ENCODE results near the gene SNPH.
"Not testable (repeated sequence)": the region's sequence is repeated elsewhere in the genome, so short reads cannot be mapped to it uniquely, and the experiment has no call there.

SNPH gene, protein sequence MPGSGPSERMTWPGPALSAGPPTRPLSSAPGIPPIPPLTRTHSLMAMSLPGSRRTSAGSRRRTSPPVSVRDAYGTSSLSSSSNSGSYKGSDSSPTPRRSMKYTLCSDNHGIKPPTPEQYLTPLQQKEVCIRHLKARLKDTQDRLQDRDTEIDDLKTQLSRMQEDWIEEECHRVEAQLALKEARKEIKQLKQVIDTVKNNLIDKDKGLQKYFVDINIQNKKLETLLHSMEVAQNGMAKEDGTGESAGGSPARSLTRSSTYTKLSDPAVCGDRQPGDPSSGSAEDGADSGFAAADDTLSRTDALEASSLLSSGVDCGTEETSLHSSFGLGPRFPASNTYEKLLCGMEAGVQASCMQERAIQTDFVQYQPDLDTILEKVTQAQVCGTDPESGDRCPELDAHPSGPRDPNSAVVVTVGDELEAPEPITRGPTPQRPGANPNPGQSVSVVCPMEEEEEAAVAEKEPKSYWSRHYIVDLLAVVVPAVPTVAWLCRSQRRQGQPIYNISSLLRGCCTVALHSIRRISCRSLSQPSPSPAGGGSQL
- long read RNA-seq = 0 reads

- Histone ChIP-seq H3K4me3 (replicated peaks; ENCODE audit: insufficient read depth, low read length) (no peak within 1 kb of the TSS), H3K27me3 (ENCODE audit: insufficient read depth, poor library complexity, severe bottlenecking) (peaks cover 23% of the 10 kb centered on the region), H3K27ac (replicated peaks) (no peak within 1 kb of the TSS)
- TF ChIP-seq SPI1 (IDR thresholded peaks at IDR 0.05; ENCODE audit: borderline replicate concordance, low read depth) (no peak), GABPA (IDR thresholded peaks at IDR 0.05; ENCODE audit: low read depth) (no peak), REST (IDR thresholded peaks at IDR 0.05; ENCODE audit: insufficient replicate concordance, low read depth) (no peak)
- no peak for DNase-seq (ENCODE audit: low read depth in 1 of 2, low spot score in 1 of 2)
Observed at GRCh38 chr20:1266167-1266973, at the start of gene SNPH. SNPH (plus strand) TSS chr20:1266294; CDS start chr20:1296240, 29,946 bp downstream.

DNA sequence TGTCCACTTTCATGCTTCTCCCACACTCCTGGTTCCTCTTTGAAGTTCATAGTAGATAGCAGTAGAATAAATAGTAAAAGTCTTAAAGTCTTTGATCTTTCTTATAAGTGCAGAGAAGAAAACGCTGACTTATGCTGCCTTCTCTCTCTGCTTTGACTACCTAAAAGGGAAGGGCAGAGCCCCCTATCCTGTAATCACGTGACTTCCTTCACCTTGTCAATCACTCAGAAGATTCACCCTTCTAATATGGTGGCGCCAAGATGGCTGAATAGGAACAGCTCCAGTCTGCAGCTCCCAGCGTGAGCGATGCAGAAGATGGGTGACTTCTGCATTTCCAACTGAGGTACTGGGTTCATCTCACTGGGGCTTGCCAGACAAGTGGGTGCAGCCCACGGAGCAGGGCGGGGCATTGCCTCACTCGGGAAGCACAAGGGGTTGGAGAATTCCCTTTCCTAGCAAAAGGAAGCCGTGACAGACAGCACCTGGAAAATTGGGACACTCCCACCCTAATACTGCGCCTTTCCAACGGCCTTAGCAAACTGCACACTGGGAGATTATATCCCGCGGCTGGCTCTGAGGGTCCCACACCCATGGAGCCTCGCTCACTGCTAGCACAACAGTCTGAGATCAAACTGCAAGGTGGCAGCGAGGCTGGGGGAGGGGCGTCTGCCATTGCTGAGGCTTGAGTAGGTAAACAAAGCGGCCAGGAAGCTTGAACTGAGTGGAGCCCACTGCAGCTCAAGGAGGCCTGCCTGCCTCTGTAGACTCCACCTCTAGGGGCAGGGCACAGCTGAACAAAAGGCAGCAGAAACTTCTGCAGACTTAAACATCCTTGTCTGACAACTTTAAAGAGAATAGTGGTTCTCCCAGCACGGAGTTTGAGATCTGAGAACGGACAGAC, 49.3 kb upstream of the SNPH start:
- not testable (repeated sequence) for H3K27me3 ChIP-seq (ENCODE audit: insufficient read depth, poor library complexity, severe bottlenecking); DNase-seq (ENCODE audit: low read depth in 1 of 2, low spot score in 1 of 2); H3K27ac ChIP-seq (replicated peaks); H3K4me3 ChIP-seq (replicated peaks; ENCODE audit: insufficient read depth, low read length)

GRCh38 chr20:1222750-1223149, 43.3 kb upstream of the SNPH start:
- peaks cover 21% of the 10 kb centered on the region for H3K27me3 ChIP-seq (ENCODE audit: insufficient read depth, poor library complexity, severe bottlenecking)
- DNase-seq (ENCODE audit: low read depth in 1 of 2, low spot score in 1 of 2); H3K27ac ChIP-seq (replicated peaks): not testable (repeated sequence)

DNA sequence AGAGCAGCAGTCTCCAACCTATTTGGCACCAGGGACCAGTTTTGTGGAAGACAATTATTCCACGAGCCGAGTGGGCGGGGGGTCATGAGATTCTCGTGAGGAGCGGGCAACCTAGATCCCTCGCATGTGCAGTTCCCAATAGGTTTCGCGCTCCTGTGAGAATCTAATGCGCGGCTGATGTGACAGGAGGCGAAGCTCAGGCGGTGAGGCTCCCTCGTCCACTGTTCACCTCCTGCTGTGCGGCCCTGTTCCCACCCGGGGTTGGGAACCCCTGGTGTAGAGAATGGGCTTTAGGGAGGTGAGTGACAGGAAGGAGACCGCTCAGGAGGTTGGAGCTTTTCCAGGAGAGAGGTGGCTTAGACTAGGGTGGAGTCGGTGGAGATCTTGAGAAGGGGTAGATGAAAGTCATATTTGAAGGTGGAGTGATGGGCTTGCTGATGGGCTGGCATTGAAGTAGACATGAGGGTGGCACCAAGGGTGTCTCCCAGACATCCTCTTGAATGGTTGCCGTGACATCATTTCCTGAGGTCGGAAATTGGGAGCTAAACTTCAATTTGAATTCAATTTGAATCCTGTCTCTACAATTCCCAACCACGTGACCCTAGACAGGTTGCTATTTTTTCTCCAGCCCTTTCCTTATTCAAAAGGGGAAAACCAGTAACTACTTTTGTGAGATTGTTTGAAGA, 41.7 kb upstream of the SNPH start:
- TF ChIP-seq GABPA (IDR thresholded peaks at IDR 0.05; ENCODE audit: low read depth) = no peak
- TF ChIP-seq SPI1 (IDR thresholded peaks at IDR 0.05; ENCODE audit: borderline replicate concordance, low read depth) = no peak
- TF ChIP-seq POLR2AphosphoS5 (IDR thresholded peaks at IDR 0.05; ENCODE audit: low read depth) = no peak
- TF ChIP-seq REST (IDR thresholded peaks at IDR 0.05; ENCODE audit: insufficient replicate concordance, low read depth) = no peak
- TF ChIP-seq CTCF (IDR thresholded peaks at IDR 0.05; ENCODE audit: insufficient read depth, low read length) = no peak

More at GRCh38 chr20:1222750-1223149, 43.3 kb upstream of the SNPH start:
- H3K4me3 ChIP-seq (replicated peaks; ENCODE audit: insufficient read depth, low read length) = not testable (repeated sequence)

More for the DNA sequence above, 41.7 kb upstream of the SNPH start:
- DNase-seq (ENCODE audit: low read depth in 1 of 2, low spot score in 1 of 2) = no peak
- H3K27ac ChIP-seq (replicated peaks) = no peak overlapping the region
- H3K27me3 ChIP-seq (ENCODE audit: insufficient read depth, poor library complexity, severe bottlenecking) = peaks cover 26% of the 10 kb centered on the region
- no peak overlapping the region for H3K4me3 ChIP-seq (replicated peaks; ENCODE audit: insufficient read depth, low read length)

All from HL-60 (cell line).